DLD1 (cell line): ENCODE data around the gene CAMKMT.

Experiments
- in situ Hi-C: cut with HindIII; loops from 2 replicates; pipeline ENCODE4 v1.10.0; 2017; ENCODE audit warnings: low sequenced_read_pairs

Gene CAMKMT

GRCh38 chr2:44786045-44786816, 424.5 kb downstream of the CAMKMT start:
- in situ Hi-C loops = no loop called here

GRCh38 chr2:44786817-44787214, 425.1 kb downstream of the CAMKMT start:
- in situ Hi-C loops = no loop called here

GRCh38 chr2:44787663-44788062, 425.9 kb downstream of the CAMKMT start:
- in situ Hi-C loops = no loop called here

GRCh38 chr2:44789446-44789845, 427.7 kb downstream of the CAMKMT start:
- in situ Hi-C loops = no loop called here

- in situ Hi-C loops = no loop called here
These were observed 428.4 kb downstream of the CAMKMT start for GRCh38 chr2:44789971-44790721.

GRCh38 chr2:44793322-44793870, 431.6 kb downstream of the CAMKMT start:
- in situ Hi-C loops = no loop called here

- in situ Hi-C loops = no loop called here
These were observed 435.0 kb downstream of the CAMKMT start for GRCh38 chr2:44796771-44797170.

GRCh38 chr2:44798139-44798659, 436.5 kb downstream of the CAMKMT start:
- in situ Hi-C loops = no loop called here

GRCh38 chr2:44799105-44799504, 437.4 kb downstream of the CAMKMT start:
- in situ Hi-C loops = no loop called here

GRCh38 chr2:44799754-44800153, 438.0 kb downstream of the CAMKMT start:
- in situ Hi-C loops = no loop called here

- in situ Hi-C loops = no loop called here
These were observed 439.6 kb downstream of the CAMKMT start for GRCh38 chr2:44801289-44801840.

GRCh38 chr2:44801841-44802776, 440.4 kb downstream of the CAMKMT start:
- in situ Hi-C loops = no loop called here

GRCh38 chr2:44802777-44803424, 441.2 kb downstream of the CAMKMT start:
- in situ Hi-C loops = no loop called here

- in situ Hi-C loops = no loop called here
These were observed 442.9 kb downstream of the CAMKMT start for GRCh38 chr2:44804406-44805265.

- in situ Hi-C loops = no loop called here
These were observed 443.9 kb downstream of the CAMKMT start for GRCh38 chr2:44805401-44806235.

GRCh38 chr2:44807201-44808025, 445.7 kb downstream of the CAMKMT start:
- in situ Hi-C loops = no loop called here

- in situ Hi-C loops = no loop called here
These were observed 449.3 kb downstream of the CAMKMT start for GRCh38 chr2:44810892-44811530.
